ENCODE measurements around the gene WFDC6. TPM values are rescaled to one million over a fixed set of nuclear protein-coding genes. Genes with fewer than 3 reads are reported as not detected.

Gene WFDC6
- total RNA-seq, 1 donor from 2014 or later = not detected

DNA sequence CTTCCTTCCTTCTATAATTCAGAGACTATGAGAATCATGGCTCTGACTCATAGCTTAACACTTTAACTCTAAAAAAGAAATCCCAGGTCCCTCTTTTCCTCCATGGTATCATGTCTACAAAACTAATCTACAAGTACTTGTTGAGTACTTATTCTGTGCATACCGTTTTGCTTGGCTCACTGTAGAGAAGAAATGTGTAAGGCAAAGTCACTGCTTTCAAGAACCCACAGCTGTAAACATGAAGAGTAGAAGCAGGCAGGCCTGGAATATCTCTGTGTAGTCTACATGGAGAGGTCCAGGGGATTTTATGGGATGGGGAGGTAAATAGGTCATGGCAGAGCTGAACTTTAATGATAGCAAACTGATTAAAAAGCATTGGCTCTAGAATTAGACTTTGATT lies 37.7 kb downstream of the WFDC6 start:
- H3K36me3 Mint-ChIP-seq (ENCODE audit: unreplicated experiment) = no peaks in the 10 kb centered on the region
- TF ChIP-seq, protein P1, sequence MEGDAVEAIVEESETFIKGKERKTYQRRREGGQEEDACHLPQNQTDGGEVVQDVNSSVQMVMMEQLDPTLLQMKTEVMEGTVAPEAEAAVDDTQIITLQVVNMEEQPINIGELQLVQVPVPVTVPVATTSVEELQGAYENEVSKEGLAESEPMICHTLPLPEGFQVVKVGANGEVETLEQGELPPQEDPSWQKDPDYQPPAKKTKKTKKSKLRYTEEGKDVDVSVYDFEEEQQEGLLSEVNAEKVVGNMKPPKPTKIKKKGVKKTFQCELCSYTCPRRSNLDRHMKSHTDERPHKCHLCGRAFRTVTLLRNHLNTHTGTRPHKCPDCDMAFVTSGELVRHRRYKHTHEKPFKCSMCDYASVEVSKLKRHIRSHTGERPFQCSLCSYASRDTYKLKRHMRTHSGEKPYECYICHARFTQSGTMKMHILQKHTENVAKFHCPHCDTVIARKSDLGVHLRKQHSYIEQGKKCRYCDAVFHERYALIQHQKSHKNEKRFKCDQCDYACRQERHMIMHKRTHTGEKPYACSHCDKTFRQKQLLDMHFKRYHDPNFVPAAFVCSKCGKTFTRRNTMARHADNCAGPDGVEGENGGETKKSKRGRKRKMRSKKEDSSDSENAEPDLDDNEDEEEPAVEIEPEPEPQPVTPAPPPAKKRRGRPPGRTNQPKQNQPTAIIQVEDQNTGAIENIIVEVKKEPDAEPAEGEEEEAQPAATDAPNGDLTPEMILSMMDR (IDR thresholded peaks at IDR 0.05; ENCODE audit: partially characterized antibody, unreplicated experiment) = no peak
- no peaks in the 10 kb centered on the region for H3K27me3 Mint-ChIP-seq (ENCODE audit: unreplicated experiment)
- H3K4me3 Mint-ChIP-seq (ENCODE audit: unreplicated experiment) = no peak overlapping the region
- no peak for DNase-seq
- H3K9me3 Mint-ChIP-seq (ENCODE audit: unreplicated experiment) = no peaks in the 10 kb centered on the region
- H3K27ac Mint-ChIP-seq (ENCODE audit: unreplicated experiment) = no peak overlapping the region
- peaks cover 5% of the 10 kb centered on the region for H3K4me1 Mint-ChIP-seq (ENCODE audit: low read depth, unreplicated experiment)

DNA sequence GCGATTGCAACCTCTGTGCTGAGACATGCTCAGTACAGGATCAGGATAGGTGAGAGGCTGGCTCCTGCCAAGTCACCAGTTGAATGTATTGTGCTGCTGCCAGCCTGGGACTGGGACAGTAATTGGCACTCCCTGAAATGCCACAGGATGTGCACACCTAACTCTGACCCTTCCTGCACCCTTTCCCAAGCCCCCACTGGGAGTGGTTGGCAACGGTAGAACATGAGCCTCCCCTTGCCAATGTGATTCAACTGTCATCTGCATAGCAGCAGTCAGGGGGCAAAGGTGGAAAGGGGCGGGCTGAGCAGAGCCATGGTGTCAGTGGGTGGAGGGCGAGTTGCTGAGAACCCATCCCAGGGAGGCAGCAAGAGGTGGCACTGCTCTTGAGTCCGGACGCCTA lies 39.3 kb downstream of the WFDC6 start:
- TF ChIP-seq, protein P1 (IDR thresholded peaks at IDR 0.05; ENCODE audit: partially characterized antibody, unreplicated experiment) = no peak
- H3K4me3 Mint-ChIP-seq (ENCODE audit: unreplicated experiment) = no peak overlapping the region
- H3K9me3 Mint-ChIP-seq (ENCODE audit: unreplicated experiment) = no peaks in the 10 kb centered on the region
- H3K27me3 Mint-ChIP-seq (ENCODE audit: unreplicated experiment) = no peaks in the 10 kb centered on the region
- DNase-seq = no peak
- H3K36me3 Mint-ChIP-seq (ENCODE audit: unreplicated experiment) = no peaks in the 10 kb centered on the region
- no peak overlapping the region for H3K27ac Mint-ChIP-seq (ENCODE audit: unreplicated experiment)
- H3K4me1 Mint-ChIP-seq (ENCODE audit: low read depth, unreplicated experiment) = peaks cover 5% of the 10 kb centered on the region

DNA sequence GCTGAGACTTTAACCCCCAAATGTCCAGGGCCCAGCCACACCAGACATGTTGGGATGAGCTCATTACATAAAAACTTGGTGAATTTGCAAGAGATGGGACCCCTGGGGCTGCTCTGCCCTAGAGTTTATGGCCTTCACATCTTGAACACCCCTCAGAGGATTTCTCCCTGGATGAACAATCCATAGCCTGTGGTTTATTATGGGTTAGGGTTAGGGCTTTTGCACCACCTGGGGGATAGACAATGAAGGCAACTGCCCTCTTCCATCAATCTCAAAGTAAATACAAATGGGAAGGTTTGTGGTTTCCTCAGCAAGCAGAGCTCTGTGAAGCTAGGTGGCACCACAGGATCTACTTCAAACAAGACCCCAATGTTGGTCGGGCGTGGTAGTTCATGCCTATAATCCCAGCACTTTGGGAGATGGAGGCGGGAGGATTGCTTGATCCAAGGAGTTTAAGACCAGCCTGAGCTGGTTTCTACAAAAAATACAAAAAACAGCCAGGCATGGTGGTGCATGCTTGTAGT lies 41.2 kb downstream of the WFDC6 start:
- Mint-ChIP-seq H3K4me1 (ENCODE audit: low read depth, unreplicated experiment) (peaks cover 5% of the 10 kb centered on the region), H3K9me3 (ENCODE audit: unreplicated experiment) (no peaks in the 10 kb centered on the region), H3K36me3 (ENCODE audit: unreplicated experiment) (no peaks in the 10 kb centered on the region), H3K27me3 (ENCODE audit: unreplicated experiment) (no peaks in the 10 kb centered on the region), H3K4me3 (ENCODE audit: unreplicated experiment) (no peak overlapping the region), H3K27ac (ENCODE audit: unreplicated experiment) (no peak overlapping the region)
- TF ChIP-seq, protein P1 (IDR thresholded peaks at IDR 0.05; ENCODE audit: partially characterized antibody, unreplicated experiment) = no peak
- no peak for DNase-seq

DNA sequence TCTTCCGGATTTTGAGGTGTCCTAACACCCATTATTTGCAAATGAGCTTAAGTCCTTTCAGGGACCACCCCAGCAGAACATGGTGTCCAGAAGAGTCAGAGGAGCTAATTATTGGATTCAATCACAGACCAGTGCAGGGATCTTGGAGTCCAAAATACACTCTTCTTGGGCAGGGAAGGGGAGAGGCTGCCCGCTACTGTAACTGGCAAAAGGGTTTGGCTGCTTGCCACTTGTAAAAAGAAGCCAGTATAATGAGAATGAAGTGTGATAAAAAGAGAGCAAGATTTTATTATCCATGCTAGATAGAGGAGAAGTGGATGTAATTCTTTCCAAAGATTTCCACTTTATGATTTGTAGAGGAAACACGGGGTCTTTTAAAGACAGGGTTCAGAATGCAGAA lies 43.1 kb downstream of the WFDC6 start:
- peaks cover 4% of the 10 kb centered on the region for H3K27me3 Mint-ChIP-seq (ENCODE audit: unreplicated experiment)
- H3K4me3 Mint-ChIP-seq (ENCODE audit: unreplicated experiment) = no peak overlapping the region
- no peak overlapping the region for H3K27ac Mint-ChIP-seq (ENCODE audit: unreplicated experiment)
- H3K9me3 Mint-ChIP-seq (ENCODE audit: unreplicated experiment) = no peaks in the 10 kb centered on the region
- TF ChIP-seq, protein P1 (IDR thresholded peaks at IDR 0.05; ENCODE audit: partially characterized antibody, unreplicated experiment) = no peak
- no peak for DNase-seq
- peaks cover 2% of the 10 kb centered on the region for H3K4me1 Mint-ChIP-seq (ENCODE audit: low read depth, unreplicated experiment)
- no peaks in the 10 kb centered on the region for H3K36me3 Mint-ChIP-seq (ENCODE audit: unreplicated experiment)

DNA sequence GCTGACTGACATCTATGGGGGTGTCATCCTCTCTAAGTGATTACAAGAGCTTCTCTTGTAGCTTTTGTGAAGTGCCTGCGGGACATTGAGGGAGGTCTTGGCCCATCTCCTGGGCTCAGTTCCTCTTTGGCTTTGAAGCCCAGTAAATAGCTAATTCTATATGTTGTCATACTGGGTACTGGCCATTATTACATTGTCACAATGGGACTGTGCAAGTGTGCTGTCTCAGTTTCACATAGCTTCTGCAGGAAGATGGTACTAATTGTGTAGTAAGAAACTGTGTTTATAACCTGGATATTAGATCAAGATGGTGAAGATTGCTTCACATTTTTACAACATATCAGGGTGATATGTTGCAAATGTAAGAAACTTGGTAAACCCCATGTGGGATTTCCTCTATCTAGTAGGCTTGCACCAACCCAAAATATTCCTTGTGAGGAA lies 43.8 kb downstream of the WFDC6 start:
- H3K27me3 Mint-ChIP-seq (ENCODE audit: unreplicated experiment) = peaks cover 4% of the 10 kb centered on the region
- no peaks in the 10 kb centered on the region for H3K9me3 Mint-ChIP-seq (ENCODE audit: unreplicated experiment)
- TF ChIP-seq, protein P1 (IDR thresholded peaks at IDR 0.05; ENCODE audit: partially characterized antibody, unreplicated experiment) = no peak
- no peak overlapping the region for H3K4me3 Mint-ChIP-seq (ENCODE audit: unreplicated experiment)
- H3K36me3 Mint-ChIP-seq (ENCODE audit: unreplicated experiment) = no peaks in the 10 kb centered on the region
- DNase-seq = no peak
- no peak overlapping the region for H3K27ac Mint-ChIP-seq (ENCODE audit: unreplicated experiment)
- H3K4me1 Mint-ChIP-seq (ENCODE audit: low read depth, unreplicated experiment) = no peaks in the 10 kb centered on the region
